ENCODE measurements around the gene HCN2.

The HCN2 gene

GRCh38 chr19:642767-643727 lies 53.4 kb downstream of the HCN2 start:
- DNase-seq: no peak

GRCh38 chr19:643736-644135 lies 54.1 kb downstream of the HCN2 start:
- no peak for DNase-seq

GRCh38 chr19:644363-644762 lies 54.7 kb downstream of the HCN2 start:
- no peak for DNase-seq

GRCh38 chr19:644789-645188 lies 55.1 kb downstream of the HCN2 start:
- DNase-seq: no peak

GRCh38 chr19:645912-646778 lies 56.5 kb downstream of the HCN2 start:
- no peak for DNase-seq

- no peak for DNase-seq
These were observed 57.3 kb downstream of the HCN2 start for GRCh38 chr19:646779-647565.

GRCh38 chr19:647566-648284 lies 58.0 kb downstream of the HCN2 start:
- DNase-seq: no peak

GRCh38 chr19:648305-648704 lies 58.6 kb downstream of the HCN2 start:
- no peak for DNase-seq

GRCh38 chr19:648904-649801 lies 59.5 kb downstream of the HCN2 start:
- no peak for DNase-seq

- DNase-seq: no peak
These were observed 60.4 kb downstream of the HCN2 start for GRCh38 chr19:650121-650520.

- DNase-seq: no peak
These were observed 61.6 kb downstream of the HCN2 start for GRCh38 chr19:651114-651818.

- DNase-seq: no peak
These were observed 62.3 kb downstream of the HCN2 start for GRCh38 chr19:651991-652390.

GRCh38 chr19:652467-653389 lies 63.0 kb downstream of the HCN2 start:
- DNase-seq: no peak

- DNase-seq: no peak
These were observed 63.7 kb downstream of the HCN2 start for GRCh38 chr19:653425-653824.

GRCh38 chr19:655691-656090 lies 66.0 kb downstream of the HCN2 start:
- no peak for DNase-seq

GRCh38 chr19:656751-657559 lies 67.3 kb downstream of the HCN2 start:
- DNase-seq: no peak

GRCh38 chr19:657611-658010 lies 67.9 kb downstream of the HCN2 start:
- no peak for DNase-seq

- DNase-seq: no peak
These were observed 68.6 kb downstream of the HCN2 start for GRCh38 chr19:658059-658839.
